Mesendoderm (in vitro differentiated cells): Measurements from ENCODE around the gene TPM3.
"Not testable (repeated sequence)": the region's sequence is repeated elsewhere in the genome, so short reads cannot be mapped to it uniquely, and the experiment has no call there.

Source experiments
- DNase-seq: peaks from one replicate; pipeline ENCODE4 v3.0.0; 2013
- H2AK5ac ChIP-seq: 2 replicates; pipeline ENCODE4 v1.6.1; 2013; ENCODE audit warnings: low read length, inconsistent platforms
- H2BK120ac ChIP-seq: 2 replicates; pipeline ENCODE4 v1.6.1; 2013; ENCODE audit warnings: low read depth, mild to moderate bottlenecking, low read length, moderate library complexity, mixed read lengths
- H2BK15ac ChIP-seq: replicated peaks from 2 replicates; pipeline ENCODE4 v1.6.1; 2013; ENCODE audit warnings: low read depth, mild to moderate bottlenecking, moderate library complexity
- H2BK5ac ChIP-seq: 2 replicates; pipeline ENCODE4 v1.6.1; 2013; ENCODE audit warnings: low read length, inconsistent platforms
- H3K18ac ChIP-seq: 2 replicates; pipeline ENCODE4 v1.6.1; 2013; ENCODE audit warnings: mild to moderate bottlenecking, low read length, mixed read lengths
- H3K23ac ChIP-seq: one replicate; pipeline ENCODE4 v1.6.1; 2013; ENCODE audit warnings: low read length
- H3K27ac ChIP-seq: 2 replicates; pipeline ENCODE4 v1.5.1; 2013; ENCODE audit warnings: low read depth, mild to moderate bottlenecking, inconsistent platforms, low read length, moderate library complexity
- H3K27me3 ChIP-seq: 2 replicates; pipeline ENCODE4 v1.6.1; 2013; ENCODE audit warnings: low read length, control low read depth, mild to moderate bottlenecking, inconsistent platforms; ENCODE audit not compliant: insufficient read depth, poor library complexity
- H3K36me3 ChIP-seq: 2 replicates; pipeline ENCODE4 v1.6.1; 2013; ENCODE audit warnings: low read length, inconsistent platforms; ENCODE audit not compliant: control insufficient read depth, insufficient read depth
- H3K4ac ChIP-seq: one replicate; pipeline ENCODE4 v1.6.1; 2013; ENCODE audit warnings: low read depth, mild to moderate bottlenecking, low read length, moderate library complexity
- H3K4me1 ChIP-seq: 2 replicates; pipeline ENCODE4 v1.6.1; 2013; ENCODE audit warnings: low read depth, low read length, inconsistent platforms; ENCODE audit not compliant: control insufficient read depth
- H3K4me2 ChIP-seq: 2 replicates; pipeline ENCODE4 v1.6.1; 2013; ENCODE audit warnings: low read length
- H3K4me3 ChIP-seq: 2 replicates; pipeline ENCODE4 v1.5.1; 2013; ENCODE audit warnings: mild to moderate bottlenecking, low read length
- H3K56ac ChIP-seq: one replicate; pipeline ENCODE4 v1.6.1; 2013; ENCODE audit warnings: low read length
- H3K79me1 ChIP-seq: 2 replicates; pipeline ENCODE4 v1.6.1; 2013; ENCODE audit warnings: low read length, inconsistent platforms
- H3K79me2 ChIP-seq: 2 replicates; pipeline ENCODE4 v1.6.1; 2013; ENCODE audit warnings: mild to moderate bottlenecking, low read length; ENCODE audit not compliant: control insufficient read depth, insufficient read depth
- H3K9ac ChIP-seq: 2 replicates; pipeline ENCODE4 v1.6.1; 2013; ENCODE audit warnings: low read length, inconsistent platforms
- H4K5ac ChIP-seq: one replicate; pipeline ENCODE4 v1.6.1; 2013; ENCODE audit warnings: low read length
- H4K8ac ChIP-seq: one replicate; pipeline ENCODE4 v1.6.1; 2013; ENCODE audit warnings: low read depth, mild to moderate bottlenecking, control low read depth, low read length, moderate library complexity
- WGBS: extraction: QIAGEN DNeasy Blood & Tissue Kit; methylation state at CpG from one replicate; pipeline ENCODE4 v1.1.7; 2013; ENCODE audit warnings: low lambda C conversion rate, missing lambda C conversion rate; ENCODE audit not compliant: insufficient coverage; ENCODE audit errors: extremely low coverage; 5-methylcytosine and 5-hydroxymethylcytosine counted together

Gene TPM3

DNA sequence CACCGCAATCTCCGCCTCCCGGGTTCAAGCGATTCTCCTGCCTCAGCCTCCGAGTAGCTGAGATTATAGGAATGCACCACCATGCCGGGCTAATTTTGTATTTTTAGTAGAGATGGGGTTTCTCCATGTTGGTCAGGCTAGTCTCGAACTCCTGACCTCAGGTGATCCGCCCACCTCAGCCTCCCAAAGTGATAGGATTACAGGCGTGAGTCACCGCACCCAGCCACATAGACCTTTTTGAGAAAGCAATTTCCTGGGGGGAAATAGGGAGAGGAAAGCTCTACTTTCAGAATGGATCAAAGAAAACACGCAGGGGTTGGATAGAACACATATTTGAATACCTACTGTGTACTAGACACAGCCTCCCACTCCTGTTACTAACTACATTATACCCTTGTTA lies 13.9 kb upstream of the TPM3 start:
- H3K23ac ChIP-seq, H2BK15ac ChIP-seq, H3K56ac ChIP-seq, H3K36me3 ChIP-seq, H3K4me1 ChIP-seq, H4K8ac ChIP-seq, H2BK120ac ChIP-seq, H4K5ac ChIP-seq, DNase-seq, H3K27me3 ChIP-seq, H3K4ac ChIP-seq, H3K18ac ChIP-seq, H2BK5ac ChIP-seq, H3K27ac ChIP-seq, H3K4me2 ChIP-seq, H2AK5ac ChIP-seq, H3K79me2 ChIP-seq, H3K79me1 ChIP-seq, H3K4me3 ChIP-seq, H3K9ac ChIP-seq: not testable (repeated sequence)
- no CpG with 5 or more reads among the region's 11 CpGs for WGBS

DNA sequence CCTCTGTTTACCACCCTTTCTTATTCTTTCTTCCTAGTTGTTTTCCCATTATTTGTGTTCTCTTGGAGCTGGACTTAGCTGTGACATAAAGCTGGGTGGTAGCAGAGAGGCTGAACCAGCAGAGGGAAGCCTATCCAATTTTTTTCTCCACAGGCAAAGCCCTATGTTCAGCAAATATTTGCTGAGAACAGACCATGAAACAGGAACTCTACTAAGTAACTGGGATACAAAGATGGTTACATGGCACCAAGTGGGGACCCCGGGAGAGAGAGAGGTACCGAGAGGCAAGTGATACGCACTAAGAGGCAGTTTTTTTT lies 7.6 kb upstream of the TPM3 start:
- no peak overlapping the region for H4K5ac ChIP-seq
- no peak overlapping the region for H3K4me2 ChIP-seq
- H3K27me3 ChIP-seq, result no peaks in the 10 kb centered on the region
- DNase-seq, result peak; percentile 14
- H3K4me3 ChIP-seq, result no peak overlapping the region
- no peak overlapping the region for H2BK5ac ChIP-seq
- H3K36me3 ChIP-seq, result no peaks in the 10 kb centered on the region
- H3K9ac ChIP-seq, result no peak overlapping the region
- H3K79me1 ChIP-seq, result no peaks in the 10 kb centered on the region
- no peaks in the 10 kb centered on the region for H3K4me1 ChIP-seq
- H3K23ac ChIP-seq, result no peak overlapping the region
- WGBS, result no CpG with 5 or more reads among the region's 3 CpGs
- no peak overlapping the region for H4K8ac ChIP-seq
- no peaks in the 10 kb centered on the region for H3K79me2 ChIP-seq
- H3K27ac ChIP-seq, result no peak overlapping the region
- H2AK5ac ChIP-seq, result no peak overlapping the region
- H3K56ac ChIP-seq, result no peak overlapping the region
- no peak overlapping the region for H2BK120ac ChIP-seq
- H2BK15ac ChIP-seq, result no peak overlapping the region
- no peak overlapping the region for H3K4ac ChIP-seq
- H3K18ac ChIP-seq, result no peak overlapping the region

DNA sequence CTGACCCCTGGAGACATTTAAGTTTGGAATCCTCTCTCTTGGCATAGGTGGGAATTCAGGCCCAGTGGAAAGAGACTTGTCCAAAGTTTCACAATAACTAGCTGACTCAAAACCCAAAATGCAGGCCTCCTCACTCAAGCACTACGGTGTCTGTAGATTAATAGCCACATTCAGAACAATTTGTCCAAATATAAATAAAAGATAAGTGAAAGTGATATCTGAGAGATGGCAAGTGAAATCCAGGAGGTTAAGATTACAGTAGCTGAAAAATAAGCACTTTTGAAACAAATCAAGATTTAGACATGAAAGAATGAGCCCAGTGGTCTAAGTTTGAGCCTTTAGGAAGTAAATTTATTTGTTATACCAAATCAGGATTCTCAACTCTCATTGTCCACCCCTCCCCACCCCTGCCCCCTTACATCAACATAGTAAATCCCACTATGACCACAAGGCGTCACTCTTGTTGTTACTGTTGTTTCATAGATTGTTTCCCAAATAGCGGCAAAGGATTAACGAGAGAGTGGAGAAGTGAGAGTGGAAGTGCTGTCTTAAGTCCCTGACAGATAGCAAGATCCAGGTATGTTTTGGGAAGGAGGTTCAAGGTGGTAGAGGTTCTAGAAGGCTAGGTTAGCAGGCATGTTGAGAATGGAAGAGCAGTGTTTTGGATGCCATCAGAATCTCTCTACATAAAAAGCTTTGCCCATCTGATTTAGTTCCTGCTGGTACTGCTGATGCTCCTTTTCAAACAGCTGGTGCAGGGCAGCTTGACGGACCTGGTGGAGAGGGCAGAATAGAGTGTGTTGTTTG lies 7.1 kb upstream of the TPM3 start:
- no peaks in the 10 kb centered on the region for H3K79me2 ChIP-seq

DNA sequence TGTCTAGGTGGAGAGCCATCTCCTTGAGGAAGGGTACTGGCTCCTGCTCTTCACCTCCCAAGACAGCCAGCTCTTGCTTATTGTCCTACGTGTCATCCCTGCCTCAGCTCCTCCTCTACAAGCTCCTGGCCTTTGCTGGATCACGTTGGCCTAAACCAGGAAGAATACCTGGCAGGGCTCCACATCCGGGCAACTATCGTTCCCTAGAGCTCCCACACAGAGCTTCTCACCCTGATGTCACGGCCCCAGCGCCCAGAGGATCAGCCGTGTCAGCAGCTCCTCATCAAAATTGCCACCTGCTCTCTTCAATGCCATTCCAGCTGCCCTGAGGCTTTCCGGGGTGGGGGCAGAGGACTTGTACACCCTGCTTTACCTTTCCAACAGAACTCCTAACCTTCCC lies 1.9 kb upstream of the TPM3 start:
- H3K4me2 ChIP-seq, result no peak overlapping the region
- no peak overlapping the region for H4K5ac ChIP-seq
- H2BK5ac ChIP-seq, result no peak overlapping the region
- H3K4me1 ChIP-seq, result no peaks in the 10 kb centered on the region
- no peaks in the 10 kb centered on the region for H3K79me2 ChIP-seq
- no peak overlapping the region for H3K27ac ChIP-seq
- no peak overlapping the region for H2BK15ac ChIP-seq
- no peak overlapping the region for H2AK5ac ChIP-seq
- no peak overlapping the region for H4K8ac ChIP-seq
- H3K23ac ChIP-seq, result no peak overlapping the region
- H3K4me3 ChIP-seq, result no peak overlapping the region
- no CpG with 5 or more reads among the region's 8 CpGs for WGBS
- DNase-seq, result no peak
- no peak overlapping the region for H3K9ac ChIP-seq
- no peak overlapping the region for H3K4ac ChIP-seq
- H2BK120ac ChIP-seq, result no peak overlapping the region
- no peaks in the 10 kb centered on the region for H3K79me1 ChIP-seq
- no peak overlapping the region for H3K56ac ChIP-seq
- no peak overlapping the region for H3K18ac ChIP-seq
- no peaks in the 10 kb centered on the region for H3K27me3 ChIP-seq
- no peaks in the 10 kb centered on the region for H3K36me3 ChIP-seq

More for the DNA sequence above, 7.1 kb upstream of the TPM3 start:
- no peak overlapping the region for H3K18ac ChIP-seq
- H3K4ac ChIP-seq, result no peak overlapping the region
- no peak overlapping the region for H3K23ac ChIP-seq
- no peak overlapping the region for H4K5ac ChIP-seq
- peak; percentile 84 for DNase-seq
- H3K27ac ChIP-seq, result no peak overlapping the region
- peak overlapping the region; percentile 2 for H3K56ac ChIP-seq
- no peak overlapping the region for H2BK15ac ChIP-seq
- H2BK5ac ChIP-seq, result no peak overlapping the region
- H3K36me3 ChIP-seq, result no peaks in the 10 kb centered on the region
- H3K4me2 ChIP-seq, result no peak overlapping the region
- no peak overlapping the region for H3K9ac ChIP-seq
- no peak overlapping the region for H2AK5ac ChIP-seq
- no peak overlapping the region for H2BK120ac ChIP-seq
- H3K27me3 ChIP-seq, result no peaks in the 10 kb centered on the region
- H4K8ac ChIP-seq, result no peak overlapping the region
- no peak overlapping the region for H3K4me3 ChIP-seq
- no peaks in the 10 kb centered on the region for H3K4me1 ChIP-seq
- no CpG with 5 or more reads among the region's 5 CpGs for WGBS
- no peaks in the 10 kb centered on the region for H3K79me1 ChIP-seq

DNA sequence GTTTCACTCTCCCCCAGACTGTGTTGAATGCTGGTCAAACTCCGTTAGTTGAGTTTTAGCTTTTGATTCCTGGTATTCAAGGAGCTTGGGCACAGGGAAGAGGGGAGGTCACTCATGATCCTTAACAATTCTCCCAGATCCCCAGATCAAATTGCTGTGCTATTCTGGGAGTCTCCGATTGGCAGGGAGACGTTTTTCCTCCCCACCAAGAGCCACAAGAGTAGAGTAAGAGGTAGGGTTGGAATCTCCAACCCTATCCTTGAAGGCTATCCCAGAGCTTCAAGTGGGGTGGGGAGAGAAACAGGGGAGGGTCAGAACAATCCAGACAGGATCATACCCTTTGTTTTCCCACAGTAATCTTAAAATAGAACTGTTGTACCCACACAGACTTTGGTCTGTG lies 576 bp upstream of the TPM3 start:
- Histone ChIP-seq H4K5ac (no peak overlapping the region), H3K36me3 (no peaks in the 10 kb centered on the region), H4K8ac (no peak overlapping the region), H3K79me2 (no peaks in the 10 kb centered on the region), H3K4me1 (no peaks in the 10 kb centered on the region), H3K27me3 (no peaks in the 10 kb centered on the region), H2BK120ac (no peak overlapping the region), H3K18ac (no peak overlapping the region), H3K56ac (no peak overlapping the region), H3K79me1 (no peaks in the 10 kb centered on the region), H2BK5ac (no peak overlapping the region), H3K27ac (no peak overlapping the region), H2BK15ac (no peak overlapping the region), H3K4ac (no peak overlapping the region), H3K4me2 (no peak overlapping the region), H3K23ac (no peak overlapping the region), H3K9ac (no peak overlapping the region), H2AK5ac (no peak overlapping the region), H3K4me3 (no peak overlapping the region)
- DNase-seq, result no peak
- WGBS, result no CpG with 5 or more reads among the region's 3 CpGs

DNA sequence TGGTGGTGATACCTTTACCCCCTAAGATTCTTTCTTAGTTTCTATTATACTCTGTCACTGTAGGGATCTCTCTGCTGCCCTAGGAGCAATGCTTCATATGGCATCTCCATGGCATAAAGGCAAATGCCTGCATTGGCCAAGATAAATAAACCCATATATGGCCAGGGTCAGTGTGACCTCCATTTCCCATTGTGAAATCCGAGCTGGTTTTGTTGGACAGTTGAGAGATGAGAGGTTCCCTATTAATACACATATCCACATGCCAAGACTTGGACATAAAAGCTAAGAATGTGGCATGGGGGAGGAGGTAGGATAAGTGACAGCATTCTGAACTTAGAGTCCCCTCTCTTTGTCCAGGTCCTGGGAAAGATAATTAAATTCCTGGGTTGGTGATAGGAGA lies 1.4 kb downstream of the TPM3 start:
- H3K79me1 ChIP-seq, result no peaks in the 10 kb centered on the region
- H3K27me3 ChIP-seq, result no peaks in the 10 kb centered on the region
- H3K27ac ChIP-seq, result no peak overlapping the region
- DNase-seq, result no peak
- H2BK120ac ChIP-seq, result no peak overlapping the region
- WGBS, result no CpG with 5 or more reads among the region's 1 CpG
- no peak overlapping the region for H2AK5ac ChIP-seq
- H3K79me2 ChIP-seq, result no peaks in the 10 kb centered on the region
- H3K4ac ChIP-seq, result no peak overlapping the region
- no peaks in the 10 kb centered on the region for H3K4me1 ChIP-seq
- no peak overlapping the region for H3K56ac ChIP-seq
- H2BK15ac ChIP-seq, result no peak overlapping the region
- no peak overlapping the region for H2BK5ac ChIP-seq
- no peak overlapping the region for H3K4me2 ChIP-seq
- no peak overlapping the region for H4K5ac ChIP-seq
- H3K18ac ChIP-seq, result no peak overlapping the region
- no peak overlapping the region for H4K8ac ChIP-seq
- no peak overlapping the region for H3K4me3 ChIP-seq
- H3K9ac ChIP-seq, result no peak overlapping the region
- H3K36me3 ChIP-seq, result no peaks in the 10 kb centered on the region
- no peak overlapping the region for H3K23ac ChIP-seq
